Measurements from ENCODE around the gene OSBPL1A.

DNA sequence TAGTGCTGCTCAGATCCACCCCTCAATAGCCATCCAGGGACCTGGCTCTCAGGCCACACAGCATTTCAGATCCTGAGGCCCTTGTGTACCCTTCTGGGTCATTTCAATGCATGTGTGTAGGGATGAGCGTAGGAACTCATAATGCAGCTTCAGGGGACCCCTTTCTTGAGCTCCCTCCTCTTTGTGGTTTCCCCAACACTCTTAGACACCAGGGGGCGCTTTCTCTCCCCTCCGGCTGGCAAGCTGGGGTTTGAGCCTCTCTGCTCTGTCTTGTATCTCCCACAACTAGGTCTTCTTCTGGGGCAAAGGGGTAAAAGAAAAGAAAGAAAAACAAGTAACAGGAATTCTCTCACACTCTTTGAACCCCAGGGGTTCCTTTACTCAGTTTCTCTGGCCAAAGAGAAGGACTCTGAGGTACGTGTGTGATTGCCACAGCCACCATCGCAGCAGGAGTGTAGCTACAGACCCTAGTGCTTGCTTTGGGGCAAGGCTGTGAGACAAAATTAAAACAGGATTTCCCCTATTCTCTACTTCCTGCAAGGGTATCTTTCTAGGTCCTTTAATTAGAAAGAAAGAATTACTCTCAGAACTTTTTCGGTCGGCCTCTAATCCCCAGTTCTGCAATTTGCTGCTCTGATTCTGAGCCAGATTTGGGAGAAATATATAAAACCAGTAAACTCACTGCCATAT lies 220.8 kb downstream of the OSBPL1A start:
- no peak for TF ChIP-seq POLR2A (IDR thresholded peaks at IDR 0.05)
- peak in 2 of 3 experiments; percentile 43 to 65 for TF ChIP-seq CTCF (IDR thresholded peaks at IDR 0.05)
